HG02870 (cell line): ENCODE data around the gene FRMD1.

ENCODE experiments used
- ATAC-seq: cut with Tn5 transposase; IDR thresholded peaks from one replicate; pipeline ENCODE4 v1.9.1; 2021; ENCODE audit warnings: mild to moderate bottlenecking, moderate library complexity; ENCODE audit not compliant: unreplicated experiment

Gene FRMD1

DNA sequence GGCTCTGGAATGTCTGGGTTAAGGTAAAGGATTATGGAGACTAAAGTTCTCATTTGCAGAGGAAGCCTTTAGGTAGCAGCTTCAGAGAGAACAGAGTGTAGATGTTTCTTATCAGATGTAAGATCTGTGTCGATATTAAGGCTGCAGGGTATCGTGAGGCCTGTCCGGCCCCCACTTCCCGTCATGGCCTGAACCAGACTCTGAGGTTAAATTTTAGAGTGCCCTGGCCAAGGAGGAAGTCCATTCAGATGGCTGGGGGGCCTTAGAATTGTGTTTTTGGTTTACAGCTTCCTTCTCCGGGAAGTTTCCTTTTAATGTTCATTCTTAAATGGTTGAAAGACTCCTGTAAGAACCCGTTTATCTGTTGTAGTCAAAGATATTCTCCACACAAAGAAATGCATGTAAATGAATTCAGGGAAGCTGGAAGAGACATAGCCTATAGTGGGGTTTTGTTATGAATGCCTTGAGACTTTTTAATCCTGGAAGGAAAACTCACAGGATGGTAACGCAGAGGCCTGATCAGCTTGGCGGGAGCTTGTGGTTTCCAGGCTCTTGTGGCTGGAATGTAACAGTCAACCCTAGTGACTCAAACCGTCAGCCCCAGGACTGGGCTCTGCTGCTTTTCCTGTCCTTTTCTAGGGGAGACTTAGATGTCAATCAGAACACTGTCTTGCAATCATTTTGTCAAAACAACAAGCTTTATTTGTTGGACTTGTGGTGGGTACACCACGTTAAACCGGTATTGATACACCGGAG, 46.8 kb downstream of the FRMD1 start:
- ATAC-seq = no peak

DNA sequence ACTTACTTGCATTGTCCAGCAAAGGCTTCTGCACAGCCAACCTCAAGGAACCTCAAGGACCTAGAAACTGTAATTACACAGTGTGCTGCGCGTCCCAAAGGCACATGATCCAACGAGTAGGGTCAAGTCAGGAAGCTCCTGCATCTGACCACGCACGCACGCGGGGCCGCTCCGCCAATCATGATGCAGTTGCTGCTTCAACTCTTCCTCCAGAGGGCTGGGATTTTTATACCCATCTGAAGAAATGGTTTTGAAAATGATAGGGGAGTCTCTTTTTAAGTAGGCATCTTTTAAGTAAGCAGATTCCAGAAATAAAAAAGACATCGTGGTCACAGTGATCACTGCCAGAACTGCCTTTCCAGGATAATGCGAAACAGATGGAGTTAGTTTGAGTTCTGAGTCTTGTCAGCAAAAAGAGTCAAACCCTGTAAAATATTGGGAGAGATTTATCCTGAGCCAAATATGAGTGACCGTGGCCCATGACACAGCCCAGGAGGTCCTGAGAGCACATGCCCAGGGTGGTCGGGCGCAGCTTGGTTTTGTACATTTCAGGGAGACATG, 47.5 kb downstream of the FRMD1 start:
- ATAC-seq = no peak

DNA sequence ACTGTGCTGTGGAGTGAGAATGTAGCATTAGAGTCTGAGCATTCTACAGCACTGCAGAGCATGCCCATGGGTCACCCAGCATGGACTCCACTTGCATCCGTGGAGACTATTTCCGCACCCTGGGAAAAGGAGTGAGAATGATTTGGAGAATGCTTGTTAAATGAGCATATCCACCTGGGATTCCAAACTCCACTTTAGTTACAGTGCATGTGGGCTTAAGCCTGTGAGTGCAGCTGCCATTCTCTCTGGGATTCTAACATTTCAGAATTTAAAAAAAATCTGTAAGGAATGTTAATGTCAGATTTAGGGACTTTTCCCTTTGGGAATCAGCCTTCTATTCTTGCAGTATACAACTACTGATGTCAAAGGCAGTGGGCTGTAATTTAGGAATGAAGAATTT, 48.1 kb downstream of the FRMD1 start:
- ATAC-seq = no peak

DNA sequence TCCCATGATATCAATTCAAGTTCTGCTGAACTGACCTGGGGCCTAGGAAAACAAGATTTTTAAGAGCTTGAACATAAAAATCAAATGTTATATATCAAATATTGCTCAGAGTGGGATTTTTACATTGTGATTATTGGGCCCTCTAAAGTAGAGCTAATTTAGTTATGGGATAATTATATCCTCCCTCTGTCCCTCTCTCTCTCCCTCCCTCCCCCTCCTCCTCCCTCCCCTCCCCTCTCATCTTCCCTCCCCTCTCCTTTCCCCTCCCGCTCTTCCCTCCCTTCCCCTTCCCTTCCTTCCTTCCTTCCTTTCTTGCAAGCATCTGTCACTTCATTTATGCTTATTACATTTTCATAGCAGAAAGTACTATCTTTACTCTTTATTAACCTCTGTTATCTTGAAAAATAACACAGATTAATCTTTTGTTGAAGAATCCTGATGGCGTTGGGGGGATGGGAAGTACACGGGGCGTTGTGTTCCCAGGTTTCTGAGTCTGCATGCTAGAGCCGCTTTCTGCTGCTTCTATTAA, 48.7 kb downstream of the FRMD1 start:
- ATAC-seq = no peak

DNA sequence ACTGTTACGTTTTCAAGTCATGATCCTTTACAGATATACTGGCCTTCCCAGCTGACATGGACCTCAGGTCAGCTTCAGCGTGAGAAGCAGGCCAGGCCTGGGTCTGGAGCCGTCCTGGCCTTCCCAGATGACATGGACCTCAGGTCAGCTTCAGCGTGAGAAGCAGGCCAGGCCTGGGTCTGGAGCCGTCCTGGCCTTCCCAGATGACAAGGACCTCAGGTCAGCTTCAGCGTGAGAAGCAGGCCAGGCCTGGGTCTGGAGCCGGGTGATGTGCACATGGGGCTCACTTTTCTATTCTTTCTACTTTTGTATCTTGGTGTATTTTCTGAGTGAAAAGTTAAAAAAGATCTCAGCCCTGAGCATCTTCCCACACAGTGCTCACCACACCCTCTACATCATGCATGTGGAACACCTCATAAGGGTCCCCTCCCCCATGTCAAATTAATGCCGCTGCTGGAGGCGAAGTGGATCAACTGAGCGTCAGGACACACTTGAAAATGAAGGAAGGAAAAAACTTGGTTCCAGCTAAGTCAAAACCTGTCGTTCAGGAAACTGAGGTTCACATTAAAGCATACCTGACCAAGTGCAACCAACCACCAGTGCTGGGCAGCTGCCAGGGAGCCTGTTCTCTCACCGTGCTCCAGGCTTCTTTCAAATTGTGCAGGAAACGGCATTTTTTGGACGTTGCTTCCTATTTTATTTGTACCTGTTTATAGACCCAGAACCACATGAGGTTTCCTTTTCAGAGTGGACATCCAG, 49.4 kb downstream of the FRMD1 start:
- no peak for ATAC-seq

DNA sequence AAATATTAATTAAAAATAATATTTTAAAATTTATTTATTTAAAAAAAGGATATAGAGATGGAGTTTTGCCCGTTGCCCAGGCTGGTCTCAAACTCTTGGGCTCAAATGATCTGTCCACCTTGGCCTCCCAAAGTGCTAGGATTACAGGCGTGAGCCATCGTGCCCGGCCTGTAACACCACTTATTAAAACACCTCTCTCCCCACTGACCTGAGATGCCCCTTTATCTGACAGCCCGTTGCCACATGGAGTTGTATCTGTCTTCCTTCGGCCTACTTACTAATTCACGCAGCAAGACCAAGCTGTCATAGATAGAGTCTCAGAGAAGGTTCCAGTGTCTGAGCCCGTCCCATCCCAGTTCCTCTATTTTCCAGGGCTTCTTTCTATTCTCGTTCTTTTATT, 50.8 kb downstream of the FRMD1 start:
- ATAC-seq = no peak

DNA sequence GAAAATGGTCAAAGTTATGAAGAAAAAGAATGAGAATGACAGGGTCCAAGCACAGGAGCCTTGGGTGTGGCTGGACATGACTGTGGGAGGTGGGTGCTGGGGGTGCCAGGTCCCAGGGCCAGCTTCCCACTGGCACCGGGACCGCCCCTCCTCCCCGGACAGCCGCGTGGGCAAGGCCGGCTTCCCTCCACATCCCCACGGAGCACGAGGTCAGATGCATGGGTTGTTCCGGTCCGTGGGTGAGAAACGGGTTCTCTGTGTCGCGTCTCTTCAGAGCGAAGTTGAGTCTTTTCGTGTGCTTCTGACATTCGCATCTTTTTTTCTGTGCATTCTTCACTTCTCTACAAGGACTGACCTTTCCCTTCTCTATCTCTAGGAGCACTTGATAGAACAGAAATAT, 51.5 kb downstream of the FRMD1 start:
- no peak for ATAC-seq

DNA sequence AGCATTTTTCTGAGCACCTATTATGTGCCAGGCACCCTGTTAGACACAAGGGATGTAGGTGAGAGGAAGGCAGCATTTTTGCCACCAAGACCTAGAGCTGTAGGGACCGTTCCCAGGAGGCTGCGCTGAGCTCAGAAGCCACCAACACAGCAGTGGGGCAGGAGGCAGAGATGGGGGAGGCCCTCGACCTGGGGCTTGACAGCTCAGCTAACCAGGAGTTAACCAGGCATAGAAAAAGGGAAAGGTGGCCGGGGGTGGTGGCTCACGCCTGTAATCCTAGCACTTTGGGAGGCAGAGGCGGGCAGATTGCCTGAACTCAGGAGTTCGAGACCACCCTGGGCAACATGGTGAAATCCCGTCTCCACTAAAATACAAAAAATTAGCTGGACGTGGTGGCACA, 52.1 kb downstream of the FRMD1 start:
- ATAC-seq = no peak

DNA sequence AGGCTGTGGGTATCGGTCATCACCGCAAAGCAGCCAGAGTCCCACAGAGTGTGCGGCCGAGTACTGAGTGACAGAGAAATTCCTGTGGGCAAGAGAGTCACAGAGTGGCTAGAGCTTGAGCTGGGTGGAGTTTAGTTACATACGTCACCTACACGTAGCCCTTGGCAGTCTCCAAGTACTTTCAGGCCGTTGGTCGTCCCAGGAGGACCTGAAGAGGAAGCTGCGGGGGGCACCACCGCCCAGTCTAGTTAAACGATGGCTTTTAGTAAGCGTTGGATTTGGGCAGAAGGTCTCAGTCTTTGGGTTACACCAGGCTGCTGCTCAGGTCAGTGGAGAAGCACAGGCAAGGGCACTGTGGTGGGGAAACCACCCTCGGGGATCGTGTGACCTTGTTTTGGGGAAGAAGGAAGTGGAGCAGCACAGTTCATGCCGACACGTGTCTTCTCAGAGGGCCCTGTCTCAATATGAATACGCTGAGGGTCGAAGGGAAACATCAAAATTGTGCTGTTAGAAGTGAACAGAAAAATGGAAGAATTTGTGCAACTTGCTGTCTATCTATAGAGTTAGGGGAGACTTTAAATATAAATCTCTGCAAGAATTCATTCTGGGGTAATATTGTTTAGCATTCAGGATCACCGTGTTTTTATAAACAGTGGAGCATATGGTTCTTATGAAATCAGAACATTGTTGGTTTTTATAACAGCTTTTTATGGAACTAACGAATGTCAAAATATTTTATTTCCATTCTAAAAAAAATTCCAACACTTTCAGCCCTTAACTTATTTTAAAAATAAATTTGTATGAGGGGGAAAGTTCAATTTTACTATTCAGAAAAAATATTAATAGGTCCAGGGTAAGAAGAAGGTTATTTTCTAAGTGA, 52.9 kb downstream of the FRMD1 start:
- no peak for ATAC-seq

DNA sequence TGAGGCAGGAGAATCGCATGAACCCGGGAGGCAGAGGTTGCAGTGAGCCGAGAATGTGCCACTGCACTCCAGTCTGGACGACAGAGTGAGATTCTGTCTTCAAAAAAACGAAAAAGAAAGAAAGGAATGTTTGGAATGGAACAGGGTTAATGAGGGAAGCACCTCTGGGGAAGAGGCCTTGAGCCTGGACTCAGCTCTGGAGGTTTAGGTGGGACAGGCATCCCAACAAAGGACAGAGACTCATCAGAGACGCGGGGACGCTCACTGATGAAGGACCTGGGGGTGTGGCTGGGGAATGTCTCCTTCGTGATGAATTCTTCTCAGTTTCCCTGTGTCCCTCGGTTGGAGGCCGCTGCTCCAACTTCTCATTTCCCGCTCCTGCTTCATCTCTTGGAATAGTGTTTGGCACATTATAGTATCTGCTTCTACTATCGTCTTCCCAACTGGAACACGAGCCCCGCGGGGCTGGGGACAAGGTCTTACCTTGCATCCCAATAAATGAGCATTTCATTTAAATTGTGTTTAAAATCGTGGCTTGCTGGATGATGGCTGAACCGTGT, 54.0 kb downstream of the FRMD1 start:
- ATAC-seq = no peak

DNA sequence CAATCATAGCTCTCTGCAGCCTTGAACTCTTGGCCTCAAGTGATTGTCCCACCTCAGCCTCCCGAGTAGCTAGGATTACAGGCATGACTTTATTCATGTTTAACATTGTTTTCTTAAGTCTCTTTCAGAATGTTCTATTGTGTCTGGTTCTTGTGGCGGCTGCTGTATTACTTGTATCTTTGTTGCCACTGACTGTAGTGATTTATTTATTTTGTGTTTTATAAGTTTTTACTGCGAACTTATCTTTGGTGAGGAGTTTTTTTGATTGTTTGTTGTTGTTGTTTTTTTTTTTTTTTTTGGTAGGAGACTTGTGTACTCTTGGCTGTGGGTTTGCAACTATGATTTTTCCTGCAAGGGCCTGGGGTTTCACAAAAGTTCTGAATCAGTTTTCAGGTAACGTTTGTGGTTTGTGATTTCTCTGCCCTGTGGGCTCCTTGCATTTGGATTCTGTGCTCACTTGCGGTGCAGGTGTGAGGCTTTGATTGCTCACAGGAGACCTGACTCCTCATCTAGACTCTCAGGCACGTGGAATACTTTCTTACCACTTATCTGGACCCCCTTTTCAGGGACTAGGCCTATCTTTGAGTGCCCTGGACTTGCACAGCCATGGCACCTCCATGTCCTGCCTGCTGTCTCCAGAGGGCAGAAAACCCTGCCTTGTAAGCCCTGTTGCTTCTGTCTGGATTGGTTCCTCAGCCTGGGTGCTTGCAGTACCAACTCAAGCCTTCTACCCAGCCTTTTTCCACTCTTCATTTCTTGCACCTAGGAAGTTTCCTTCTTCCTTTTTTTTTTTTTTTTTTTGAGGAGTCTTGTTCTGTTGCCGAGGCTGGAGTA, 56.3 kb downstream of the FRMD1 start:
- ATAC-seq = no peak

DNA sequence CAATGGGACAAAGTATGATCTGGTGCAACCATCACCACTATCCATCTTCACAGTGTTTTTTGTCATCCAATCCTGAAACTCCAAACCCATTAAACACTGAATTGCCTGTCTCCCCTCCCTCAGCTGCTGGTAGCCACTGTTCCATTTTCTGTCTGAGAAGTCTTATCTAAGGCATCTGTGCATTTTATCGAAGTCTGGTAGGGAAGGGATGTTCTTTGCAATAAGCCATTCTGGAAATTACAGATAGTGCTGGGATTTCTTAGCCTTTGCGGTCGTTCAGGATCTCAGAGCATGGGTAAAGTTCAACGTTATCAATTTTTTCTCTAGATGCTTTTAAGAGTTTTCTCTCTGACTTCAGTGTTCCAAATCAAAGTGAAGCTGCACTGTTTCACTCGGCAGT, 57.4 kb downstream of the FRMD1 start:
- no peak for ATAC-seq

DNA sequence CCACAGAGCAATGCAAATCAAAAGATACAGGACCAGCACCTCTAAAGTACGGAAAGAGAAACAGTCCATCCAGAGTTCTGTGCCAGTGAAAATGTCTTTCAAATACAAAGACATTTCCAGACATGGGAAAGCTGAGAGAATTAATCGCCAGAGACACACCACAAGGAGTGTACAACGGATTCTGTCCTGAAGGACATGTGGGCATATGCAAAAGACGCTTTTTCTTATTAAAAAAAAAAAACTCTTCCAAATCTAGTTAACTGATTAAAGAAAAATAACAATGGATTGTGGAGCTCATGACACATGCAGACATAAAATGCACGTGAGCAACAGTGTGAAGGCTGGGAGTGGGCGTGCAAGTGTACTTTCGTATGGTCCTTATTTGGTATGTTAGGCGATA, 58.8 kb downstream of the FRMD1 start:
- ATAC-seq = no peak

DNA sequence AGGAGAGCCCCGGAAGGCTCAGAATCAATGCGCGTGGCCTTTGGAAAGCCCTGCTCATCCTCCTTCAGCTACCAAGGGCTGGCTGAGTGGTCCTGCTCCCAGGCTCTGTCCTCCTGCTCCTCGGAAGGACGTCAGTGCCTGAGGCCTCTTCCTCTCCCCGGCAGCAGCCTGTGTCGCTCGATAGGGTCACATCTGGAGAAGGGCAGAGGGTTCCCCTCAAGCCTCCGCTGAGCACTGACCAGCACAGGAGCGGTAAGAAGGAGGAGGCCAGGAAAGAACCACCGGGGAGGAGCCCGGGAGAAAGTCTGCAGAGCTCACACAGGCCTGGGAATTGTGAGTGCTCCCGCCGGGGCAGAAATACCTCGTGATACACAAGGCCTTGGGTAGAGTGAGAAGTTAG, 60.3 kb downstream of the FRMD1 start:
- no peak for ATAC-seq

DNA sequence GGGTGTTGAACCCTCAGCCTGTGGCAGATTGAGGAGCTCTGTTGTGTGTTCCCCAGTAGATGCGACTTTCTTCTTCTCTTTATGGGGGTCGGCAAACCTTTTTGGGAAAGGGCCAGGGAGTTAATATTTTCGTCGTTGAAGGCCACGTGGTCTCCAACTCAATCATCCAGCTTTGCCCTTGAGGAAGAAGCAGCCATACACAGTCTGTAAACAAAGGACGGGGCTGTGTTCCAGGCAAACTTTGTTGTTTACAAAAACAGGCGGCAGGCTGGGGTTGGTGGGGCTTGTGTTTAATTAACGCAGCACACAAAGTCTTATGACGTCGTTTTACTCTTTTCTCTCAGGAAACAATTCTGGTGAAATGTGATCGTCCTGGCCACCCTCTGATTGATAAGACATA, 61.4 kb downstream of the FRMD1 start:
- no peak for ATAC-seq

DNA sequence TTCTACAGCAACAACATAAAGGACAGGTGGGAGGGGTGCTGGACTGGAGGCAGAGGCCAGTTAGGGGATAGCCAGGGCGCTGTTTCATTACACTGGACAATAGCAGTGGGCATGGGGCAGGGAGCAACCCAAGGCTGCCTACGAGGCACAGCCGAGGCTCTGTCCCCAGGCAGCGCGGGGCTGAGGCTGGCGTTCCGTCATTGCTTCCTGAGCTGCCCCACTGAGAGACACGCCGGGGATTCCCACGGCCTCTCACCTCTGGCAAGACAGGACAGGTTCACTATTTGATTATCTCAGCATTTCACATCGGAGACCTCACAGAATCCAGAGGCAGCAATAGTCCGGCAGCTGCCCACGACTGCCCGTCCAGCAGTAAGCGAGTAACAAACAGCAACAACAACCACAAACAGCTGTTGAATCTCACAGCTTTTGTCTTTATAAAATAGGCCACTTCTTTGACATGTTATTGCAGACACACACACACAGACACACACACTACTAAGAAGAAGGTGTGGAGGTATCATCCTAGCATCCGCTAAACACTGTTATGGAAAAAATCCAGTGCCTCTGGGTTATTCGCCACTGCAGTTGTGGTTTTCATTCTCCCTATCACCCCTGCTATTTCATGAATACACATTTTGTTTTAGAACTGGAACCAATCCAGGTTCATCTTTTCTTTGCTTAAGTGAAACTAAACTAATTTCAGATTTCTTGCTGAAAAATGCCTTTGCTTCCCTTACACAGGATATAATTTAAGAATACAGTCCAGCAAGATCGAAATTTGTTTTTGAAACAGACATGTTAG, 62.1 kb downstream of the FRMD1 start:
- ATAC-seq = no peak

DNA sequence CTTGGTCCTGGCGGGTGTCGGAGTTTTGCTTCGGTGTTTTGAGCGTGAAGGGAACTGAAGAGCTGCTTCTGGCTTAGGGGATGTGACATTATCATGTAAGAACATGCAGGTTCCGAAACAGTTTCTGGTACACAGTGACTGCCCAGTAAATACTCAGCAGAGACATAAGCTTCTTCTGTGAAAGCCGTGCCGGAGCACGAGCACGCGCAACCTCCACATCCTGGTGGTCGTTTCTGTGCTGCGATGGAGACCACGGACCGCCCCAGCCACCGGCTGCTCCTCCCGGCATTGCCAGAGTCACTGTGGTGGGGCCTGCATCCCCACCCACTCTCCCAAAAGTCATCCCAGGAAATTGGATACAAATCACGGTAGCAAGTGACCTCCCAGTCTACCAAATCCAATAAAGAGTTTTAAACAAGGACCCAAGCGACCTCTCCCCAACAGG, 62.8 kb downstream of the FRMD1 start:
- ATAC-seq = no peak

DNA sequence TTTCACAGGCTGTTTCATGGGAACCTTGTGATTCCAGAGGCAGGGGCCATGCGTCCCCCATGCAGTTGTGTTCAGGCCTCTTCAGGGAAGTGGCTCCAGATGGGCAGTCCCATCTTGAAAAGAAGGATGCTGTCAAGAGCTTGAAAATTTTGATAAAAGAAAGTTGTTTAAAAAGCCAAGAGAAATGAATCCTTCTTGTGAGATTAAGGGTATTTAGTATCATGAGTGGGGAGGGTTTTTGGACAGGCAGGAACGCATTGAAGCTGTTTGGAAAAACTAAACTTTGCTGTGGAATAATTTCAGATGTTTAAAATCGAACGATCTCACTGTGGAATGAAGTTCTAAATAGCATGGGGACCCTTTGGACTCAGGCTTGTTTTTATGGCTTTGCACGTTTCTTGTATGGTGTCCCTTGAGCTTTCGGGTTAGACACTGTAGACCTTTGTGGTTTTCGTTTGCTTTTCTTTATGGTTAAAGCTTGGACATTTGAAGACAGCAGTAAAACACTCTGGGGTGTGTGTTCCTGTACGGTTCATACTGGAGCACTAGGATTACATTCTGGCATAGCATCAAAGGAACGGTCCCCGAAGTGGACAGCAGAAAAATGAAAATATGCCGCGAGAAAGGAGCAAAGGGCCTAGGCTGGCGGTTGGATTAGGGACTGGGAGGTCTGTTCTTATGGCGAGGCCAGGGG, 63.4 kb downstream of the FRMD1 start:
- no peak for ATAC-seq
